ENCODE data around the gene CRYBG3. TPM values are rescaled to one million over a fixed set of nuclear protein-coding genes. Genes with fewer than 3 reads are reported as not detected.
"Not testable (repeated sequence)": the region's sequence is repeated elsewhere in the genome, so short reads cannot be mapped to it uniquely, and the experiment has no call there.

Gene CRYBG3
- total RNA-seq, 3 donors from 2014 or later (not counting 1 experiment from before 2014, with no cell fraction given): 1.1 to 2.4 (median 1.8) TPM

DNA sequence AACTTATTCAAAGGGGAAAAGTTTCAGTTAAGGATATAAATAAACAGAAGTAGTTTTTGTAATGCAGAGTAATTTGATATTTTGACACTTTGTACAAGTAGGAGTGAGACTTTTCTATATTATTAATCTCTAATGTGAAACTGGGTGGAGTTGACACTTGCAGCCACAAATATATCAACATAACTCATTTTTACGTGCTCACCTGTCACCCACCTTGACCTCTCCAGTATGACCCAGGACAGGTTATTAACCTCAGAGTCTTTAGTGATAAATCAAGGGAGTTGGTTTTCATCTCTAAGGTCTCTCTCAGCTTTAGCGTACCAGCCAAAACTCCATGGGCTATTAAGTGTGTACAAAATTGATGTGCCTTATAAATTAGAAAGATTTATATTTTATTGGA is 7.4 kb downstream of the CRYBG3 start:
- ATAC-seq (no peak), DNase-seq (no peak)
- Histone ChIP-seq H3K9me3 (ENCODE audit: control insufficient read depth, insufficient read depth, low read length) (no peaks in the 10 kb centered on the region), H3K4me1 (ENCODE audit: control insufficient read depth, insufficient read depth, low read length) (no peaks in the 10 kb centered on the region), H3K27me3 (ENCODE audit: control insufficient read depth, insufficient read depth, low read length) (peaks cover 2% of the 10 kb centered on the region), H3K27ac (ENCODE audit: low read length) (no peak overlapping the region), H3K36me3 (ENCODE audit: control insufficient read depth, insufficient read depth, low read length) (no peaks in the 10 kb centered on the region), H3K4me3 (ENCODE audit: low read length) (no peak overlapping the region)
- intact Hi-C loops (cut with micrococcal nuclease): no loop called here
- Mint-ChIP-seq H3K27me3 (ENCODE audit: low read depth in 2 of 2) (peaks cover 20 to 31% of the 10 kb centered on the region in 2 donors), H3K9me3 (no peaks in the 10 kb centered on the region), H3K27ac (no peak overlapping the region), H3K4me3 (no peak overlapping the region), H3K36me3 (no peaks in the 10 kb centered on the region), H3K4me1 (no peaks in the 10 kb centered on the region)
- TF ChIP-seq, protein P1, sequence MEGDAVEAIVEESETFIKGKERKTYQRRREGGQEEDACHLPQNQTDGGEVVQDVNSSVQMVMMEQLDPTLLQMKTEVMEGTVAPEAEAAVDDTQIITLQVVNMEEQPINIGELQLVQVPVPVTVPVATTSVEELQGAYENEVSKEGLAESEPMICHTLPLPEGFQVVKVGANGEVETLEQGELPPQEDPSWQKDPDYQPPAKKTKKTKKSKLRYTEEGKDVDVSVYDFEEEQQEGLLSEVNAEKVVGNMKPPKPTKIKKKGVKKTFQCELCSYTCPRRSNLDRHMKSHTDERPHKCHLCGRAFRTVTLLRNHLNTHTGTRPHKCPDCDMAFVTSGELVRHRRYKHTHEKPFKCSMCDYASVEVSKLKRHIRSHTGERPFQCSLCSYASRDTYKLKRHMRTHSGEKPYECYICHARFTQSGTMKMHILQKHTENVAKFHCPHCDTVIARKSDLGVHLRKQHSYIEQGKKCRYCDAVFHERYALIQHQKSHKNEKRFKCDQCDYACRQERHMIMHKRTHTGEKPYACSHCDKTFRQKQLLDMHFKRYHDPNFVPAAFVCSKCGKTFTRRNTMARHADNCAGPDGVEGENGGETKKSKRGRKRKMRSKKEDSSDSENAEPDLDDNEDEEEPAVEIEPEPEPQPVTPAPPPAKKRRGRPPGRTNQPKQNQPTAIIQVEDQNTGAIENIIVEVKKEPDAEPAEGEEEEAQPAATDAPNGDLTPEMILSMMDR (IDR thresholded peaks at IDR 0.05): no peak
- WGBS (ENCODE audit: insufficient coverage): 100% methylated on average over 1 of the region's 2 CpGs

GRCh38 chr3:97830638-97831037 is 8.8 kb downstream of the CRYBG3 start:
- DNase-seq (no peak), ATAC-seq (no peak)
- Histone ChIP-seq H3K27me3 (ENCODE audit: control insufficient read depth, insufficient read depth, low read length) (peaks cover 2% of the 10 kb centered on the region), H3K36me3 (ENCODE audit: control insufficient read depth, insufficient read depth, low read length) (no peaks in the 10 kb centered on the region), H3K4me3 (ENCODE audit: low read length) (no peak overlapping the region), H3K4me1 (ENCODE audit: control insufficient read depth, insufficient read depth, low read length) (no peaks in the 10 kb centered on the region), H3K9me3 (ENCODE audit: control insufficient read depth, insufficient read depth, low read length) (no peaks in the 10 kb centered on the region), H3K27ac (ENCODE audit: low read length) (no peak overlapping the region)
- Mint-ChIP-seq H3K27ac (no peak overlapping the region), H3K4me1 (no peaks in the 10 kb centered on the region), H3K36me3 (no peaks in the 10 kb centered on the region), H3K9me3 (no peaks in the 10 kb centered on the region), H3K4me3 (no peak overlapping the region), H3K27me3 (ENCODE audit: low read depth in 2 of 2) (peaks cover 11 to 36% of the 10 kb centered on the region in 2 donors)
- intact Hi-C loops (cut with micrococcal nuclease): no loop called here
- 92% methylated on average over 1 of the region's 2 CpGs for WGBS (ENCODE audit: insufficient coverage)
- TF ChIP-seq, protein P1 (IDR thresholded peaks at IDR 0.05): no peak

GRCh38 chr3:97831140-97831539 is 9.3 kb downstream of the CRYBG3 start:
- Mint-ChIP-seq H3K27me3 (ENCODE audit: low read depth in 2 of 2) (peaks cover 11 to 39% of the 10 kb centered on the region in 2 donors), H3K9me3 (no peaks in the 10 kb centered on the region), H3K36me3 (no peaks in the 10 kb centered on the region), H3K4me1 (no peaks in the 10 kb centered on the region), H3K4me3 (no peak overlapping the region), H3K27ac (no peak overlapping the region)
- Histone ChIP-seq H3K27me3 (ENCODE audit: control insufficient read depth, insufficient read depth, low read length) (peaks cover 2% of the 10 kb centered on the region), H3K9me3 (ENCODE audit: control insufficient read depth, insufficient read depth, low read length) (no peaks in the 10 kb centered on the region), H3K36me3 (ENCODE audit: control insufficient read depth, insufficient read depth, low read length) (no peaks in the 10 kb centered on the region), H3K27ac (ENCODE audit: low read length) (no peak overlapping the region), H3K4me1 (ENCODE audit: control insufficient read depth, insufficient read depth, low read length) (no peaks in the 10 kb centered on the region), H3K4me3 (ENCODE audit: low read length) (no peak overlapping the region)
- 100% methylated on average over 1 of the region's 1 CpG for WGBS (ENCODE audit: insufficient coverage)
- TF ChIP-seq, protein P1 (IDR thresholded peaks at IDR 0.05): no peak
- ATAC-seq (no peak), DNase-seq (no peak)
- intact Hi-C loops (cut with micrococcal nuclease): no loop called here

GRCh38 chr3:97833184-97833583 is 11.4 kb downstream of the CRYBG3 start:
- intact Hi-C loops (cut with micrococcal nuclease); ATAC-seq; H3K4me1 ChIP-seq (ENCODE audit: control insufficient read depth, insufficient read depth, low read length); H3K27ac ChIP-seq (ENCODE audit: low read length); H3K36me3 ChIP-seq (ENCODE audit: control insufficient read depth, insufficient read depth, low read length); H3K9me3 ChIP-seq (ENCODE audit: control insufficient read depth, insufficient read depth, low read length); DNase-seq; H3K27me3 ChIP-seq (ENCODE audit: control insufficient read depth, insufficient read depth, low read length); H3K36me3 Mint-ChIP-seq; H3K9me3 Mint-ChIP-seq; H3K4me3 Mint-ChIP-seq; H3K4me3 ChIP-seq (ENCODE audit: low read length); H3K4me1 Mint-ChIP-seq; H3K27ac Mint-ChIP-seq: not testable (repeated sequence)
- H3K27me3 Mint-ChIP-seq (ENCODE audit: low read depth in 2 of 2): peaks cover 13 to 33% of the 10 kb centered on the region in 2 donors
- WGBS (ENCODE audit: insufficient coverage): 92% methylated on average over 2 of the region's 4 CpGs
